MM.1S (cell line): ENCODE results near the gene FAM228B.

Experiments used
- CTCF ChIP-seq: fragments of 300-600 bp; sonication (generic); IDR thresholded peaks from 2 replicates; pipeline ENCODE4 v1.5.1; 2016; ENCODE audit warnings: antibody characterized with exemption, low read length, mixed read lengths
- EZH2 ChIP-seq: fragments of 300-600 bp; sonication (generic); optimal IDR thresholded peaks from 2 replicates; pipeline ENCODE3; 2017; ENCODE audit warnings: low read depth, mild to moderate bottlenecking, antibody characterized with exemption, low read length, mixed read lengths

DNA sequence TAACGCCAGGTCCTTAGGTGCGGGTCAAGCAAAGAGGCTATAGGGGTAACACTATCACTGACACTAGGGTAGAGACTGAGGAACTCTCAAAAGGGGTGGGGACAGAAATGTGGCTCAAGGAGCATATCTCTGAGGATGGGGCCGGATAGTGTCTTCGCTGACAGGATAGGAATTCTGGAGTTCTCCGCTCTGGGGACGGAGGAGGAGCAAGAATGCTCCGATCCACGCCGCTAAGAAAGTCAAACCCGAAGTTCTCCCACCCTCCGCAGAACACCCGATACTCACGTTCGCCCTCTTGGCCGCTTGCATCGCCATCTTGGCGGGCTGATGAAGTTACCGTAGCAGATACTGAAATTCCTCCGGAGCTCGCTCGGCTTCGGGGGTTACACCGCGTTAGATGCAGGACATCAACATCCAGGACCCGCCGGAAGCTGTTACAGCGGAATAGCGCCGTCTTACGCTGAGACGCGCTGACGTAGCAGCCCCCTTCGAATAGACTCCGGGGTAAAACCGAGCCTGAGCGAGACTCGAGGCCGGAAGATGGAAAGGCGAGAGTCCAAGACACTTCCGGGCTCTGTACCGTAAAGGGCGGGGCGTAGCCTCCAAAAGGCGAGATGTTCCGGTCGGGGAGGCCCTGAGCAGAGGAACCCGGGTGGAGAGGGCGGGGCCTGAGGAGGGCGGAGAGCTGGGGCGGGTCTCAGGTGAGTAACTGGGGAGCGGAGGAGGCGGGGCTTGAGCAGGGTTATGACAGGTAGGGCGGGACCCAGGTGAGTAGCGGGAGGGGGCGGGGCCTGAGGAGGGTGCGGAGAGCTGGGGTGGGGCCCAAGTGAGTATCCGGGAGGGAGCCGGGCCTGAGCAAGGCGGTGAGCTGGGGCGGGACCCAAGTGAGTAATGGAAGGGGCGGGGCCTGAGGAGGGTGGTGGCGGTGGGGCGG lies 47.1 kb upstream of the FAM228B start, which contains the start of gene SF3B6:
- TF ChIP-seq CTCF (no peak), EZH2 (no peak)
